SK-N-SH (cell line): ENCODE measurements around the gene GCN1. TPM values are rescaled to one million over a fixed set of nuclear protein-coding genes. Genes with fewer than 3 reads are reported as not detected.

Experiments used
- CTCF ChIA-PET: fragments of 300-600, 350-600 bp; formaldehyde crosslinking; extraction: SDS; loops from one replicate; lab custom pipeline; 2021; lab: Yijun Ruan, JAX
- POLR2A ChIA-PET: fragments of 350-600 bp; sonication (Branson Sonifier 250); formaldehyde crosslinking; extraction: SDS; loops from one replicate; lab custom pipeline; 2020; ENCODE audit warnings: antibody characterized with exemption, inconsistent platforms; lab: Yijun Ruan, JAX
- DNase-seq: peaks from one replicate; pipeline ENCODE4 v3.0.0; 2012
- H2AFZ ChIP-seq: fragments of 200-600 bp; sonication (generic); 2 replicates; pipeline ENCODE4 v1.8.1; 2016; ENCODE audit warnings: antibody characterized with exemption, mild to moderate bottlenecking, low read depth
- H3F3A ChIP-seq: fragments of 200-600 bp; sonication (generic); replicated peaks from 2 replicates; pipeline ENCODE3; 2016; ENCODE audit warnings: antibody characterized with exemption, mild to moderate bottlenecking; ENCODE audit not compliant: insufficient read depth
- H3K27ac ChIP-seq, 2 experiments: fragments of 200-500 bp in 1 of 2; fragments of 200-600 bp in 1 of 2; sonication (Bioruptor generic) in 1 of 2; sonication (generic), shearing (Covaris generic) in 1 of 2; 2 replicates each; pipeline versions ENCODE4 v1.5.1 to v1.6.1; 2014 to 2016; ENCODE audit warnings: low read depth in 2 of 2, inconsistent platforms in 1 of 2, low read length in 1 of 2, mild to moderate bottlenecking in 1 of 2, mixed read lengths in 1 of 2
- H3K27me3 ChIP-seq: fragments of 200-600 bp; sonication (generic), shearing (Covaris generic); 2 replicates; pipeline ENCODE4 v1.6.1; 2016; ENCODE audit warnings: mixed run types; ENCODE audit not compliant: insufficient read depth
- H3K36me3 ChIP-seq, 2 experiments: fragments of 200-500 bp in 1 of 2; fragments of 200-600 bp in 1 of 2; sonication (Bioruptor generic) in 1 of 2; sonication (generic) in 1 of 2; replicated peaks in 1 of 2; 2 replicates each; pipeline versions ENCODE3 to v1.5.1; 2014 to 2016; ENCODE audit warnings: low read length in 1 of 2, mild to moderate bottlenecking in 1 of 2; ENCODE audit not compliant: insufficient read depth in 2 of 2, control insufficient read depth in 1 of 2
- H3K4me1 ChIP-seq, 2 experiments: fragments of 200-500 bp in 1 of 2; fragments of 200-600 bp in 1 of 2; sonication (Bioruptor generic) in 1 of 2; sonication (generic), shearing (Covaris generic) in 1 of 2; 2 replicates each; pipeline versions ENCODE4 v1.5.1 to v1.6.1; 2014 to 2016; ENCODE audit warnings: low read depth in 1 of 2, low read length in 1 of 2, mixed run types in 1 of 2; ENCODE audit not compliant: insufficient read depth in 2 of 2, control insufficient read depth in 1 of 2
- H3K4me2 ChIP-seq: fragments of 200-600 bp; sonication (generic), shearing (Covaris generic); 2 replicates; pipeline ENCODE4 v1.6.1; 2017; ENCODE audit warnings: mixed run types
- H3K4me3 ChIP-seq, 2 experiments: fragments of 200-500 bp in 1 of 2; fragments of 200-600 bp in 1 of 2; sonication (Bioruptor generic) in 1 of 2; sonication (generic), shearing (Covaris generic) in 1 of 2; 2 replicates each; pipeline versions ENCODE4 v1.5.1 to v1.8.1; 2014 to 2016; ENCODE audit warnings: low read depth in 2 of 2, inconsistent platforms in 1 of 2, low read length in 1 of 2, mild to moderate bottlenecking in 1 of 2, mixed read lengths in 1 of 2, moderate library complexity in 1 of 2
- H3K79me2 ChIP-seq: fragments of 200-600 bp; sonication (generic); 2 replicates; pipeline ENCODE4 v1.8.1; 2017; ENCODE audit warnings: mild to moderate bottlenecking; ENCODE audit not compliant: insufficient read depth
- H3K9ac ChIP-seq: fragments of 200-600 bp; sonication (generic); 2 replicates; pipeline ENCODE4 v1.6.1; 2017; ENCODE audit warnings: mixed run types
- H3K9me2 ChIP-seq: fragments of 200-600 bp; sonication (generic); 2 replicates; pipeline ENCODE4 v1.6.1; 2017; ENCODE audit warnings: mixed run types
- H3K9me3 ChIP-seq: fragments of 200-600 bp; sonication (generic); 2 replicates; pipeline ENCODE4 v1.6.1; 2017; ENCODE audit warnings: mixed run types, mild to moderate bottlenecking, moderate library complexity
- H4K20me1 ChIP-seq: fragments of 200-600 bp; sonication (generic); 2 replicates; pipeline ENCODE4 v1.6.1; 2017; ENCODE audit warnings: mild to moderate bottlenecking, mixed run types; ENCODE audit not compliant: insufficient read depth
- EZH2phosphoT487 ChIP-seq: fragments of 200-600 bp; sonication (generic); IDR thresholded peaks from 2 replicates; pipeline ENCODE4 v1.6.1; 2017; ENCODE audit warnings: low read depth, mixed run types, mild to moderate bottlenecking, antibody characterized with exemption, moderate library complexity, borderline replicate concordance
- FOSL2 ChIP-seq: IDR thresholded peaks from 2 replicates; pipeline ENCODE4 v1.4.0; 2012; ENCODE audit warnings: low read depth, mild to moderate bottlenecking, moderate library complexity, borderline replicate concordance
- GABPA ChIP-seq: IDR thresholded peaks from 2 replicates; pipeline ENCODE4 v1.4.0; 2012; ENCODE audit warnings: low read depth, mild to moderate bottlenecking
- GATA2 ChIP-seq: sonication (generic); formaldehyde crosslinking; IDR thresholded peaks from 2 replicates; pipeline ENCODE4 v1.5.0; 2020; ENCODE audit warnings: mild to moderate bottlenecking, missing genetic modification reagents
- IRF3 ChIP-seq: fragments of 150-350 bp; IDR thresholded peaks from 2 replicates; pipeline ENCODE4 v1.6.1; 2016; ENCODE audit warnings: mild to moderate bottlenecking, low read depth, low read length
- JUND ChIP-seq: IDR thresholded peaks from 2 replicates; pipeline ENCODE4 v1.4.0; 2012
- NRF1 ChIP-seq: IDR thresholded peaks from 2 replicates; pipeline ENCODE4 v1.6.1; 2012; ENCODE audit warnings: low read depth, mild to moderate bottlenecking, low read length
- PBX3 ChIP-seq: IDR thresholded peaks from 2 replicates; pipeline ENCODE4; 2012
- RAD21 ChIP-seq: IDR thresholded peaks from 2 replicates; pipeline ENCODE4 v1.6.1; 2012; ENCODE audit warnings: mild to moderate bottlenecking, low read length
- SMC3 ChIP-seq: IDR thresholded peaks from 2 replicates; pipeline ENCODE4 v1.6.1; 2012; ENCODE audit warnings: low read depth, low read length, improper control_type of control experiment
- ZBTB33 ChIP-seq: IDR thresholded peaks from 2 replicates; pipeline ENCODE4 v1.4.0; 2012; ENCODE audit warnings: low read depth, borderline replicate concordance
- WGBS: methylation state at CpG from one replicate; pipeline ENCODE4 v1.1.6; 2017; ENCODE audit warnings: low lambda C conversion rate; 5-methylcytosine and 5-hydroxymethylcytosine counted together
- polyA plus RNA-seq, 3 experiments: library from polyadenylated mRNA; depleted of rRNA; stranded (reverse); fragments of >200 nt; gene quantifications; 2 replicates each; pipeline ENCODE4 v1.2.3, GENCODE V29; 2012

GCN1 gene
- polyA plus RNA-seq, 1 of the 3 experiments (the other 2 are of a cell fraction), result 54.4 TPM

GRCh38 chr12:120106151-120106550 lies 88.4 kb downstream of the GCN1 start:
- ChIA-PET CTCF (interaction anchor here (1.5 kb wide), 1 partner anchor 12 kb away, joined by 3 read pairs; no protein-coding TSS in a partner anchor), POLR2A (no interaction called here)
- Histone ChIP-seq H2AFZ (no peak overlapping the region), H3F3A (no peaks in the 10 kb centered on the region), H3K36me3 (peaks cover 0 to 18% of the 10 kb centered on the region in 2 experiments), H3K27ac (no peak overlapping the region), H3K9ac (no peak overlapping the region), H3K9me2 (no peaks in the 10 kb centered on the region), H3K4me1 (peaks cover 0 to 23% of the 10 kb centered on the region in 2 experiments; a peak in 1 of 4 replicates), H3K9me3 (no peaks in the 10 kb centered on the region), H3K27me3 (no peaks in the 10 kb centered on the region), H3K4me3 (no peak overlapping the region), H4K20me1 (peaks cover 97% of the 10 kb centered on the region), H3K4me2 (no peak overlapping the region), H3K79me2 (peaks cover 100% of the 10 kb centered on the region)
- TF ChIP-seq SMC3 (no peak), PBX3 (no peak), RAD21 (no peak), IRF3 (no peak)
- WGBS, result 100% methylated on average over 1 of the region's 1 CpG
- DNase-seq, result no peak

- POLR2A ChIA-PET, result interaction anchor here (0.6 to 1.6 kb wide), 3 partner anchors 9 to 1695 kb away, joined by 3 to 5 read pairs (median 3); no protein-coding TSS in a partner anchor
- Histone ChIP-seq H3K9me2 (no peaks in the 10 kb centered on the region), H3K27me3 (no peaks in the 10 kb centered on the region)
- TF ChIP-seq FOSL2, result no peak
- TF ChIP-seq, all 33 proteins: peak for 0
- CTCF ChIA-PET, result interaction anchor here (1.6 kb wide), 1 partner anchor 16 kb away, joined by 8 read pairs; no protein-coding TSS in a partner anchor
- no peak for DNase-seq
- Histone ChIP-seq H3K79me2 (peaks cover 99% of the 10 kb centered on the region), H4K20me1 (peaks cover 90% of the 10 kb centered on the region), H3K4me3 (no peak overlapping the region), H3F3A (no peaks in the 10 kb centered on the region), H3K4me1 (peaks cover 0 to 37% of the 10 kb centered on the region in 2 experiments; a peak in 1 of 4 replicates), H2AFZ (no peak overlapping the region), H3K36me3 (peaks cover 0 to 39% of the 10 kb centered on the region in 2 experiments), H3K4me2 (no peak overlapping the region), H3K9ac (no peak overlapping the region), H3K9me3 (no peaks in the 10 kb centered on the region), H3K27ac (no peak overlapping the region; a peak in 1 of 4 replicates)
- 92% methylated on average over 8 of the region's 13 CpGs for WGBS
These were observed 91.1 kb downstream of the GCN1 start for GRCh38 chr12:120103371-120103770.

GRCh38 chr12:120103044-120103338 lies 91.5 kb downstream of the GCN1 start:
- H3K36me3 ChIP-seq, result peaks cover 0 to 42% of the 10 kb centered on the region in 2 experiments
- peaks cover 86% of the 10 kb centered on the region for H4K20me1 ChIP-seq
- H3K27ac ChIP-seq, result no peak overlapping the region

More at GRCh38 chr12:120103044-120103338, 91.5 kb downstream of the GCN1 start:
- H3K4me2 ChIP-seq, result no peak overlapping the region
- no peak for TF ChIP-seq EZH2phosphoT487
- TF ChIP-seq JUND, result no peak
- TF ChIP-seq NRF1, result no peak
- no peak for TF ChIP-seq ZBTB33
- TF ChIP-seq GATA2, result no peak
- TF ChIP-seq GABPA, result no peak
- peaks cover 0 to 37% of the 10 kb centered on the region in 2 experiments; a peak in 1 of 4 replicates for H3K4me1 ChIP-seq
- H3K9me2 ChIP-seq, result no peaks in the 10 kb centered on the region
- H3K4me3 ChIP-seq, result no peak overlapping the region
- H3F3A ChIP-seq, result no peaks in the 10 kb centered on the region
- peaks cover 96% of the 10 kb centered on the region for H3K79me2 ChIP-seq
- no peak overlapping the region for H2AFZ ChIP-seq
- no peak overlapping the region for H3K9ac ChIP-seq
- no peaks in the 10 kb centered on the region for H3K27me3 ChIP-seq
- POLR2A ChIA-PET, result interaction anchor here (0.6 to 1.6 kb wide), 4 partner anchors 9 to 1695 kb away, joined by 3 to 5 read pairs (median 3); partner anchors contain the start of gene RPLP0
- WGBS, result 100% methylated on average over 3 of the region's 11 CpGs
- CTCF ChIA-PET, result interaction anchor here (1.2 to 1.6 kb wide), 2 partner anchors 9 to 16 kb away, joined by 3 to 8 read pairs; no protein-coding TSS in a partner anchor
- H3K9me3 ChIP-seq, result no peaks in the 10 kb centered on the region
- no peak for DNase-seq
